Activated T-cell treated with anti-CD3 and anti-CD28 coated beads, Interleukin-2, amount 50 U/mL, for 24 hours (primary cell): ENCODE results near the gene NEK4.

Experiments
- DNase-seq: peaks from one replicate; pipeline ENCODE4 v3.0.0-alpha.2; 2020
- H3K27ac Mint-ChIP-seq: 2 replicates; pipeline ENCODE4 v1.8.0; 2020; ENCODE audit warnings: mild to moderate bottlenecking, mixed read lengths
- H3K27me3 Mint-ChIP-seq: 2 replicates; pipeline ENCODE4 v1.8.0; 2020; ENCODE audit warnings: mixed read lengths
- H3K36me3 Mint-ChIP-seq: 2 replicates; pipeline ENCODE4 v1.8.0; 2020; ENCODE audit warnings: low read depth, mixed read lengths
- H3K4me1 Mint-ChIP-seq: 2 replicates; pipeline ENCODE4 v1.8.0; 2020; ENCODE audit warnings: low read depth, mixed read lengths
- H3K4me3 Mint-ChIP-seq: 2 replicates; pipeline ENCODE4 v1.8.0; 2020; ENCODE audit warnings: mild to moderate bottlenecking, moderate library complexity, mixed read lengths
- H3K9me3 Mint-ChIP-seq: 2 replicates; pipeline ENCODE4 v1.8.0; 2020; ENCODE audit warnings: mixed read lengths

NEK4 gene

GRCh38 chr3:52695798-52696671 lies 74.7 kb downstream of the NEK4 start:
- Mint-ChIP-seq H3K27me3 (no peaks in the 10 kb centered on the region), H3K9me3 (no peaks in the 10 kb centered on the region), H3K4me1 (peaks cover 46% of the 10 kb centered on the region), H3K36me3 (peaks cover 93% of the 10 kb centered on the region), H3K27ac (peak overlapping the region; percentile 86), H3K4me3 (no peak overlapping the region)
- DNase-seq, result no peak

- Mint-ChIP-seq H3K4me1 (peaks cover 59% of the 10 kb centered on the region), H3K36me3 (peaks cover 97% of the 10 kb centered on the region), H3K9me3 (no peaks in the 10 kb centered on the region), H3K4me3 (no peak overlapping the region), H3K27me3 (no peaks in the 10 kb centered on the region), H3K27ac (peak overlapping the region; percentile 86)
- DNase-seq, result no peak
Measured at GRCh38 chr3:52694528-52695189, 76.1 kb downstream of the NEK4 start.

GRCh38 chr3:52693071-52693470 lies 77.7 kb downstream of the NEK4 start:
- Mint-ChIP-seq H3K36me3 (peaks cover 100% of the 10 kb centered on the region), H3K27ac (peak overlapping the region; percentile 86), H3K9me3 (no peaks in the 10 kb centered on the region), H3K4me1 (peaks cover 74% of the 10 kb centered on the region), H3K27me3 (no peaks in the 10 kb centered on the region), H3K4me3 (no peak overlapping the region)
- DNase-seq, result no peak

GRCh38 chr3:52690560-52690959 lies 80.2 kb downstream of the NEK4 start:
- DNase-seq, result no peak
- peaks cover 70% of the 10 kb centered on the region for H3K4me1 Mint-ChIP-seq
- H3K36me3 Mint-ChIP-seq, result peaks cover 99% of the 10 kb centered on the region
- no peaks in the 10 kb centered on the region for H3K27me3 Mint-ChIP-seq
- no peaks in the 10 kb centered on the region for H3K9me3 Mint-ChIP-seq
- H3K27ac Mint-ChIP-seq, result peak overlapping the region; percentile 99
- peak overlapping the region; percentile 99 for H3K4me3 Mint-ChIP-seq

GRCh38 chr3:52689151-52689550 lies 81.6 kb downstream of the NEK4 start:
- H3K4me1 Mint-ChIP-seq, result peaks cover 69% of the 10 kb centered on the region
- H3K36me3 Mint-ChIP-seq, result peaks cover 96% of the 10 kb centered on the region
- H3K27me3 Mint-ChIP-seq, result no peaks in the 10 kb centered on the region
- peak overlapping the region; percentile 99 for H3K4me3 Mint-ChIP-seq
- DNase-seq, result no peak
- no peaks in the 10 kb centered on the region for H3K9me3 Mint-ChIP-seq
- H3K27ac Mint-ChIP-seq, result peak overlapping the region; percentile 99

GRCh38 chr3:52688266-52688665 lies 82.5 kb downstream of the NEK4 start:
- Mint-ChIP-seq H3K4me3 (peak overlapping the region; percentile 99), H3K36me3 (peaks cover 89% of the 10 kb centered on the region), H3K27me3 (no peaks in the 10 kb centered on the region), H3K9me3 (no peaks in the 10 kb centered on the region), H3K27ac (peak overlapping the region; percentile 99), H3K4me1 (peaks cover 70% of the 10 kb centered on the region)
- DNase-seq, result no peak

- Mint-ChIP-seq H3K9me3 (no peaks in the 10 kb centered on the region), H3K27me3 (no peaks in the 10 kb centered on the region), H3K36me3 (peaks cover 83% of the 10 kb centered on the region), H3K27ac (peak within 1 kb of the TSS; percentile 99), H3K4me1 (peaks cover 73% of the 10 kb centered on the region), H3K4me3 (peak within 1 kb of the TSS; percentile 99)
- peak; percentile 94 for DNase-seq
Measured at GRCh38 chr3:52685709-52686691, 84.7 kb downstream of the NEK4 start, which contains the start of the genes GNL3 and PBRM1. Gene GNL3, plus strand, starts transcription at chr3:52686032. Its CDS starts 61 bp downstream, at chr3:52686093. Gene PBRM1, minus strand, starts transcription at chr3:52685913.

GRCh38 chr3:52685285-52685708 lies 85.4 kb downstream of the NEK4 start:
- Mint-ChIP-seq H3K4me1 (peaks cover 73% of the 10 kb centered on the region), H3K36me3 (peaks cover 82% of the 10 kb centered on the region)

GRCh38 chr3:52684184-52684583 lies 86.6 kb downstream of the NEK4 start:
- Mint-ChIP-seq H3K4me1 (peaks cover 73% of the 10 kb centered on the region), H3K36me3 (peaks cover 82% of the 10 kb centered on the region), H3K27ac (peak overlapping the region; percentile 94)

More at GRCh38 chr3:52685285-52685708, 85.4 kb downstream of the NEK4 start:
- H3K4me3 Mint-ChIP-seq, result peak overlapping the region; percentile 86
- peak; percentile 89 for DNase-seq
- H3K27me3 Mint-ChIP-seq, result no peaks in the 10 kb centered on the region
- peak overlapping the region; percentile 94 for H3K27ac Mint-ChIP-seq
- no peaks in the 10 kb centered on the region for H3K9me3 Mint-ChIP-seq

GRCh38 chr3:52683611-52684010 lies 87.1 kb downstream of the NEK4 start:
- Mint-ChIP-seq H3K36me3 (peaks cover 82% of the 10 kb centered on the region), H3K4me3 (peak overlapping the region; percentile 86), H3K4me1 (peaks cover 73% of the 10 kb centered on the region), H3K27ac (peak overlapping the region; percentile 94), H3K9me3 (no peaks in the 10 kb centered on the region), H3K27me3 (no peaks in the 10 kb centered on the region)
- DNase-seq, result no peak

More at GRCh38 chr3:52684184-52684583, 86.6 kb downstream of the NEK4 start:
- no peak for DNase-seq
- H3K9me3 Mint-ChIP-seq, result no peaks in the 10 kb centered on the region
- H3K4me3 Mint-ChIP-seq, result peak overlapping the region; percentile 86
- H3K27me3 Mint-ChIP-seq, result no peaks in the 10 kb centered on the region

- peak overlapping the region; percentile 96 for H3K27ac Mint-ChIP-seq
Measured at GRCh38 chr3:52682016-52682415, 88.7 kb downstream of the NEK4 start.

GRCh38 chr3:52681596-52681995 lies 89.1 kb downstream of the NEK4 start:
- Mint-ChIP-seq H3K4me3 (peak overlapping the region; percentile 63), H3K27ac (peak overlapping the region; percentile 96), H3K27me3 (no peaks in the 10 kb centered on the region), H3K9me3 (no peaks in the 10 kb centered on the region), H3K36me3 (peaks cover 81% of the 10 kb centered on the region), H3K4me1 (peaks cover 62% of the 10 kb centered on the region)
- no peak for DNase-seq

More at GRCh38 chr3:52682016-52682415, 88.7 kb downstream of the NEK4 start:
- no peaks in the 10 kb centered on the region for H3K9me3 Mint-ChIP-seq
- peaks cover 62% of the 10 kb centered on the region for H3K4me1 Mint-ChIP-seq
- no peaks in the 10 kb centered on the region for H3K27me3 Mint-ChIP-seq
- peak overlapping the region; percentile 63 for H3K4me3 Mint-ChIP-seq
- no peak for DNase-seq
- H3K36me3 Mint-ChIP-seq, result peaks cover 81% of the 10 kb centered on the region

- Mint-ChIP-seq H3K36me3 (peaks cover 83% of the 10 kb centered on the region), H3K4me3 (peak overlapping the region; percentile 4), H3K9me3 (no peaks in the 10 kb centered on the region), H3K27ac (peak overlapping the region; percentile 96), H3K4me1 (peaks cover 70% of the 10 kb centered on the region), H3K27me3 (no peaks in the 10 kb centered on the region)
- no peak for DNase-seq
Measured at GRCh38 chr3:52679811-52680210, 90.9 kb downstream of the NEK4 start.

GRCh38 chr3:52679199-52679538 lies 91.6 kb downstream of the NEK4 start:
- Mint-ChIP-seq H3K27me3 (no peaks in the 10 kb centered on the region), H3K9me3 (no peaks in the 10 kb centered on the region)

More at GRCh38 chr3:52679199-52679538, 91.6 kb downstream of the NEK4 start:
- DNase-seq, result no peak
- H3K4me3 Mint-ChIP-seq, result no peak overlapping the region
- H3K36me3 Mint-ChIP-seq, result peaks cover 78% of the 10 kb centered on the region
- H3K27ac Mint-ChIP-seq, result peak overlapping the region; percentile 96
- peaks cover 64% of the 10 kb centered on the region for H3K4me1 Mint-ChIP-seq
